Effector CD4-positive, alpha-beta T cell (primary cell): ENCODE results near the gene TMEM200A.

Experiments used
- DNase-seq: peaks from one replicate; pipeline ENCODE4 v3.0.0-alpha.2; 2020

TMEM200A gene

GRCh38 chr6:130377915-130378314, 12.1 kb downstream of the TMEM200A start:
- no peak for DNase-seq

DNA sequence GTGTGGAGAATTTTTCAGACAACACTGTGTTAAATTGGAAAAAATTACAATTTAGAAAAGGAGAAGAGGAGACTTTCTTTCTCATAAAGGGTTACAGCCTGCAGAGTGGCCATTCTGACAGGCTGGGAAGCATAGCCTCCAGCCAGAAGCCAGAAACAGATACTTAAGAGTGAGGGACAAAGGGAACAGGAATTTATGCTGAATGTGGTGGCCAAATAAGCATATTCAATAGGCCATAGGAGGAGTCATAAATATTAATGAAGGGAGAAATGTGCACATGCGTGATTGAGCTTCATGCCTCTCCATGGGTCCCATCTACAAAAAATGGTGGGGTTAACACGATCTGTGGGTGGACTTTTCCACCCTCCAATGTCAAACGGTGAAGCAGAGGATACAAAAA, 13.4 kb downstream of the TMEM200A start:
- no peak for DNase-seq

GRCh38 chr6:130381012-130381411, 15.2 kb downstream of the TMEM200A start:
- no peak for DNase-seq

- peak; percentile 15 for DNase-seq
Measured at GRCh38 chr6:130381459-130382380, 15.9 kb downstream of the TMEM200A start.

DNA sequence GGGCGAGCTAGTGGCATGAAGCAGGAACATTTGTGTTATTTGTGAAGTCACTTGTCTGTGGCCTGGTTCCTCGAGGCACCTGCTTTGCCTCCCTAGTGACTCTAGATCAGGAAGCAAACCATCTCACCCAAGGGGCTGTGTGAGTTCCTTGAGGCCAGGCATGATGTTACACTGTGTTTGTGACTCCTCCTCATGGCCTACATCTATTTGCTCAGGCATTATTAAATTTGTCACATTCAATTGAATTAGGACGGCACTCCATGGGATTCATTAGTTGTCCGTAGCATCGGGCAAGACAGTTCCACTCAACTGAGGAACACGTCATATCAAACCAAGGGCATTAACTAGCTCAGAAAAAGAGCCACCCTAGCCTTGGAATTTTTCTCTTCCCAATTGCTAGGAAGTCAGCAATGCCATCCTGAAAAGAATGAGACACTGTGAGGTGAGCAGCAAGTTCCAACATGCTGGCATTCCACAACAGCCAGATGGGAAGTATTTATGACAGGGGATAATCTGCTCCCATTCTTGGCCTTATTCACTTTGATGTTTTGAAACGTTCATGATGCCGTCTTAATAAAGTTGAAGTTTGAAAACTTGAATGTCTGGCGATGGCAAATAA, 17.2 kb downstream of the TMEM200A start:
- DNase-seq, result no peak

DNA sequence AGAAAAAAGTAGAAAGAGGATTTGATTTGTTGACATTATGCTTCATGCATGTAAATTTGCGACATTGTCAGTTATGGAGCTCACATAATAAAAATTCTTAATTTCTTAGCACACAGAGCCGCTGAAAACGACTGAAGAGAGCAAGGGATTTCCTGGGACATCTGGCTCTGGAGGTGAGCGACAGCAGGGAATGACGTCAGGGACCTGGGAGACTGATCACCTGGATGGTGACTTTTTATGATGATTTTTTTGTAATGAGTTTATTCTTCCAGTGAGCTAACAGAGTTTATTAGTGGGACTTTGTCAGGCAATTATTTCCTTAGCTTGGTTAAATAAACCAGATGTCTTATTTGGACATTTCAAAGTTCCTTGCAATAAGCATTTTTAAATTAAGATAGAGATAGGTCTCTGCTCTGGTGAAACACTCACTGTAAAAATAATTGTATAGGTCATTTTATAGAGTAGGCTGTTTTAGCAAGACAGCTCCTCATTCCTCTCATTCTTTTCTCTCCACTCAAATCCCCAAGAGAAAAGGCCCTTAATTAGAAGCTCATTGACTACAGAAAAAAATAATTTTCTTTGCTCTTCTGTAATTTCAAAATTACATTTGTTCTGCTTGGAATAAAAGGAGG, 19.4 kb downstream of the TMEM200A start:
- DNase-seq, result no peak

DNA sequence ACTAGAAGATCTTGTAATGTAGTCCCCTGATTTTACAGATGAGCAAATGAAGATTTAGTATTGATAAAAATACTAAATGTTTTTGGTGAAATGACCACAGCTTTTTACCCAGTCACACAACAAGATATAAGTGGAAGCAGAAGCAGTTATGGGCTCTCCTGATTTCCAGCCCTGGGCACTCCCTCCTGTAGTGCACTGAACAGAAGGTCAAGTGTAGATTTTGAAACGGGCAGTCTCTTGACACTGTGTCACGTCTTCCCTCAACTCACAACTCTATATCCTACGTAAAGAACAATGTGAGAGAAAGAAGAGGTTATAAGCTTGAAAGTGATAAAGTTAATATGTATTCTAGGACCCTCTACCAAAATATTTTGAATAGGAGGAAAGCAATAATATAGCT, 23.3 kb downstream of the TMEM200A start:
- no peak for DNase-seq

DNA sequence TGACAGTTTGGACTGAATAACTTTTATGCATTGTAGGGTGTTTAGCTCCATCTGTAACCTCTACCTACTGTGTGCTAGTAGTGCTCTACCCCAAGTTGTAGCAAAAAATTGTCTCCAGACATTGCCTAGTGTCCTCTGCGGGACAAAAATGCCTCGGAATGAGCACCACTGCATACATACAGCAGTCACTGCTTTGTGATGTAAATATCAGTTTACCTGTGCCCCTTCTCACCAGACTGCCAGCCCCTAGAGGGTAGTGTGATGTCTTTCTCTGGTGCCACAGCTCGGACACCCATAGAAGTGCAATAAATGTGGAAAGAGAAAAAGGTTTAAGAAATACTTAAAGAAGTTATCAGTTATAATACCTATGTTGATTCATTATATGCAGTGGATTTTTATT, 25.1 kb downstream of the TMEM200A start:
- DNase-seq, result no peak

GRCh38 chr6:130393306-130393705, 27.5 kb downstream of the TMEM200A start:
- no peak for DNase-seq

DNA sequence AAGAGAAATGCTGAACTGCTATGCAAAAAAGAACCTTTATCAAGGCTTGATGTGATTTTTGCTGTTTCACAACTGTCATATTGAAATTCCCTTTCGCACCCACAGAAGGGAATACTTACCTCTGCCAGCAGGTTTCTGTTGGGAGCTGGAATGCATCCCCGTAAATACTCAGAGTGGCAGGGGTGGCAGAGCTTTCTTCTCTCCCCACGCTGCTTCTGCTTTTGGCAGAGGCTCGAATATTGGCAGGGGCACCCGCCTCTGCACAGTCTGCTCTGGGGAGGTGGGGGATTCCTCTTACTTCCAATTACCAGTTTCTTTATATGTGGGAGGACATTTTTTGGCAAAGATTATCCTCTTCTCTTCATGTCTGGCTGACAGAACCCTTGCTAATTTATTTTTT, 28.4 kb downstream of the TMEM200A start:
- no peak for DNase-seq

- DNase-seq, result no peak
Measured at GRCh38 chr6:130395164-130395563, 29.3 kb downstream of the TMEM200A start.

DNA sequence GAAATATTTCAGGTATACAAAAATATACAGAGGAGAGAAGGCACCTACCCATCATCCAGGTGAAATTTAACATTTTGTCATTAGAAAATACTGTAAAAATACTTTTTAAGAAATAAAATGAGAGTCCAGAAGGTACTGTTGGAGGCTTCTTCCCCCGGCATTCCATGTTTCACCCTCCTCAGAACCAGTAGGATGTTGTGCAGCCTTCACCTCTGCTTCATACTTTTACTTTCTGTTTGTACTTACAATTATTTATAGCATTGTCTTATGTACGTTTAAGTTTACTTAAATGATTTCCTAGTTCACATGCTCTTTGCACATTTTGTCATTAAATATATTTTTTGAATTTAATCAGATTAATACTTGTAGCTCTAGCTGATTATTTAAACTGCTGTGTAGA, 30.9 kb downstream of the TMEM200A start:
- DNase-seq, result no peak

GRCh38 chr6:130405549-130405948, 39.7 kb downstream of the TMEM200A start:
- DNase-seq, result no peak

DNA sequence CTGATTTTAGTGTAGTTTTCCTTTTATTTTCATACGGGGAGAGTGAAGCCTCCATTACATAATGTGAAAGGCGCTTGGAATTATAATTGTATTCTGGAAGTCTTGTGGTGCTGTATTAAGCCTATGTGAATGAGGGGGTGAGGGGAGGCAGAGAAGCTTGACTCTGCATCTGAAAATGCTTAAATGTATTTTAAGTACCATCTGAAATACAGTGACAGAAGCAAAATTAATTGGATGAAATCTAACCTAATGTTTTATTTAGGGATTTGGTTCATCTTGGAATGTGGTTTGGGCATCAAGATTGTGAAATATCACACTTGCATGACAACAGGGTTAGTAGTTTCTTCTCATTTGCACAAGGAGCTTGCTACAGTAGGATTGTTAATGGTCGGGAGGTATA, 41.2 kb downstream of the TMEM200A start:
- no peak for DNase-seq

DNA sequence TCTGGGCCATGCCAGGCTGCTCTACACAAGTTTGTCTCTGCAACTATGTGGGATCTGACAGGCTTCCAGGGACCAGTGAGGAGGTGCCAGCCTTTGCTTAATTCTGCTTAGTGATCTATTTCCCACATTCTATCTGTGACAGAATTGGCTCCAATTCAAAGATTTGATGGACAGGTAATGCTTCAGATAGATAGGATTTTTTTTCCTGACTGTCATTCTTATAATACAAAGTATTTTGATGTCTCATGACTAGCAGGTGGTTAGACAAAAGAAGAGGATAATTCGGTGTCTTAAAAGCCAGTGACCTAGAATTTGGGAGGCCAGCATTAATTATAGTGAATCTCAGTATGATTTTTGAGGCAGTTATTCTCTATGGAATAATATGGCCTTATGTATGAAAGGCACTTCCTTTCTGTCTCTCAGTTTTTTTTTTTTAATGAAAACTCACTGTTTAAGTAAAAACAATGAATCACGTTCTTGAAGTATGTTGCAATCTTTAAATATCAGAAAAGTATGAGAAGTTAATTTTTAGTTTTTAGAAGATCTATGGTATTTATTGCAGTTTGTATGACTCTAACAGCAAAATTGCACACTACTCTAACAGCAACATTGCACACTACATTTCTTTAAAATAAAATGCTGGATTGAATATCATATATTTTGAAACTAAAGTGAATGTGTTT, 43.7 kb downstream of the TMEM200A start:
- no peak for DNase-seq

- no peak for DNase-seq
Measured at GRCh38 chr6:130411481-130411880, 45.7 kb downstream of the TMEM200A start.

DNA sequence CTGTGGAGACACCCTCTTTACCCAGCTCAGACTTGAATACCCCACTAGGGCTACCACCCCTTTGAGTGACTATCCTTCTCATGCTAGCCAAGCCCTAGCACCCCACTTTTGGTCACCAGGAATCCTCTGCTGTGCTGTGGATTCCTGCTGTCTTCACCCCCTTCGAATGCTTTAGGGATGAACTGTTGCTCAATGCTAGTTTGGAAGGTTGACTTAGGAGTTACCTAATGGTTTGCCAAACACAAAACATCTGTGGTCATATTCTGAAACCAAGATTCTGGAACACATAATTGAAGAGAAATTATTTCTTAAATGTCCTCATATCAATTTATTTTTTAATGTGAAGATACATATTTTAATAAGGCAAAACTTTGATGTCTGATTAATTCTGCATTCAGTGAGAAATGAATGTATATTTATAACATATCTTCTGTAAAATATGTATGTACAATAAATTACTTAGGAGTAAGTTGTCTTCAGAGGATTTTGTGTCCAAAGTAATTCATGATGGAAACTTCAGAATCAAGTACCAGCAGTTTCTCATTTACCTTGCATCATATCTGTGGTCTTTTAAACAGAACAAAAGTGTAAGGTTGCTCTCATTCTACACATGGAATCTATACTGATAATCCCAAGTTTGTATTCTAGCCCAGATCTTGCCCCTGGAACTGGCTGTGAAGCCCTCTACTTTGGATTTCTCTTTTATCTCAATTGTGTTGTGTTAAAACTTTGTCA, 46.9 kb downstream of the TMEM200A start:
- DNase-seq, result no peak

GRCh38 chr6:130417951-130418350, 52.1 kb downstream of the TMEM200A start:
- no peak for DNase-seq

DNA sequence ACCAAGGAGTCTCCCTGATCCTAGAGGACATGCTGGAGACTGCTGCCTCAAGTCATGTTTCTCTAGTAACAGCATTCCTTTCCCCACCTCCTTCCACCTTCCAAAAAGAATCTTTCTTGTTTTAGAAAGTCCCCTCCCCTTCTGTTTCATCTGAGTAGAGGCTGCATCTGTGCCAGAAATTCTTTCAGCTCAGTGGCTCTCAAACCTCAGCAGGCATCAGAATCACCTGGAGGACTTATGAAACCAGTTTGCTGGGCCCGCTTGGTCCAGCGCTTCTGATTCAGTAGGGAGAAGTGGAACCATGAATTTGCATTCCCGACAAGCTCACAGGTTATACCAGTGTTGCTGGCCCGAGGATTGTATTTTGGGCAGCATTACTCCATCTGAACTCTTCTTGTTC, 55.1 kb downstream of the TMEM200A start:
- DNase-seq, result no peak

DNA sequence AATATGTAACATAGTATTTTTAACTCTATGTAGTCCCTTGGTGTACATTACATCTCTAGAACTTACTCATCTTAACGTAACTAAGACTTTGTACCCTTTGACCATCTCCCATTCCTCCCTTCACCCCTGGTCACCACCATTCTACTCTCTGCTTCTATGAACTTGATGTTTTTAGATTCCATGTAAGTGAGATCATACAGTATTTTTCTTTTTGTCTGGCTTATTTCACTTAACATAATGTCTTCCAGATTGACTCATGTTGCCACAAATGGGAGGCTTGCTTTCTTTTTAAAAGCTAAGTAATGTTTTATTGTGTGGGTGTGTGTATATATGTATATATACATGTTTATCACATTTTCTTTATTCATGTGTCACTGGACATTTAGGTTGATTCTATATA, 55.8 kb downstream of the TMEM200A start:
- DNase-seq, result no peak

DNA sequence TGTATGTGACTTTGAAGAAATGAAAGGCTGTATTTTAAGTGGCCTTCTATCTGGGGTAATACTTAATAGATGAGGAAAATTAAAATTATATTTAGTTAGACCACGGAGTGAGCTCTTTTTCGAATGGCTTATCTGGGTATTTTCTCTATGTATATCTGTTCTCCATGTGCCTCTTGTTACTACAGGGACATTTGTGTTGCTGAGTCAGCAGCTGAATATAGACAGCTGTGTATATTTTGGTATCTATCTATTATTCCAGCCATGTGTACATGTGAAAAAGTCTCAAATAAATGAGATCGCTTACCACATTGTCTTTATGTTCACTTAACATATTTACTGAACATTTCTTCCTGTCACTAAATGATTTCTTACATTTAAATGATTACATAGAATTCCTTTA, 57.2 kb downstream of the TMEM200A start:
- no peak for DNase-seq

DNA sequence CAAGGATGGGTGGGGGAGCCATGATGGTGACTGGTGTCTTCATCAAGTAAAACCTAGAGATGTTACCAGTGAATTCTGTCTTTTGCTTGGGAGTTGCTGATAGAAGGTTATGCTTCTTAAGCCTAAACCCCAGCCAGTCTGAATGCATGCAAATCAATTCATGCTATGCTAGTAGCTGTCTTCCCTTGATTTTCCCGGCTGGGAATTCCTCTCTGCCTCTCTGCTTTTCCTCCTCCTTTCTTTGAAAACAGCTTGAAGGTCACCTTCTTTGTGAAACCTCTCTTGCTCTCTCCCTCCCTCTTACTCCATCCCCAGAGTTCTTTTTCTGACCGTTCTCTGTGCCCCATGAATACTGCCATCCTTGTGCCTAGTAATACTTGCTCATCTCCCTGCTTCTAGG, 58.9 kb downstream of the TMEM200A start:
- DNase-seq, result no peak

DNA sequence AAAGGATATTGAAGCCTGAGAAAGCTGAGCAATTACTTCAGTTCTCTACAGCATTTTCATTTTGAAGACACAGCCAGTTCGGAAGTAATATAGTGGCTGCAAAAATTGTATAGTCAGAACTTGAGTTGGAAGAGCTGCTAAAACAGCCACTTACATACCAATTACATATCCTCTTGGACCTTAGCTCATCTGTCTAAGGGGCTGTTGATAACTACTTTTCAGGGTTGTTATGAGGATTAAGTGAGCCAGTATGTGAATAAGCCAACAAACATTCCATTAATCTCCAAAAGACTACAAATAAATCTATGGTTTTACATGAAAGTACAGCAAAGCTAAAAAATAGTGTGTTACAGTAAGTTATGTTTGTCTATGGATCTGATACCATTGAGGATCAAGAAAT, 59.7 kb downstream of the TMEM200A start:
- no peak for DNase-seq
